Stomach (tissue), 9 donors: ENCODE data around the gene NSUN2. TPM values are rescaled to one million over a fixed set of nuclear protein-coding genes. Genes with fewer than 3 reads are reported as not detected.

Experiments
- DNase-seq, 2 donors: peaks; one replicate each; pipeline versions ENCODE4 v3.0.0 to v3.0.0-alpha.2; 2013 to 2019
- H3K27ac ChIP-seq, 5 donors: fragments of 200-600 bp in 4 of 5; sonication (generic) in 4 of 5; one replicate each; pipeline ENCODE4 v1.5.1; 2013 to 2019; ENCODE audit warnings: mild to moderate bottlenecking in 1 of 5, moderate library complexity in 1 of 5
- H3K27me3 ChIP-seq, 3 donors: fragments of 200-600 bp; sonication (generic); one replicate each; pipeline ENCODE4 v1.5.1; 2017 to 2019; ENCODE audit warnings: mixed run types in 1 of 3
- H3K36me3 ChIP-seq, 4 donors: fragments of 200-600 bp; sonication (generic); 1 replicate in 3 of 4; 2 replicates in 1 of 4; pipeline ENCODE4 v1.5.1; 2016 to 2019
- H3K4me1 ChIP-seq, 4 donors: fragments of 200-600 bp; sonication (generic); one replicate each; pipeline ENCODE4 v1.5.1; 2016 to 2019
- H3K4me3 ChIP-seq, 4 donors: fragments of 200-600 bp; sonication (generic) in 3 of 4; one replicate each; pipeline ENCODE4 v1.5.1; 2016 to 2019; ENCODE audit warnings: mild to moderate bottlenecking in 1 of 4
- H3K9me3 ChIP-seq, 4 donors: fragments of 200-600 bp; sonication (generic); one replicate each; pipeline ENCODE4 v1.5.1; 2016 to 2019
- EP300 ChIP-seq: sonication (generic); formaldehyde crosslinking; IDR thresholded peaks from one replicate; pipeline ENCODE4 v1.6.1; 2017; ENCODE audit warnings: antibody characterized with exemption
- POLR2A ChIP-seq, 4 donors: fragments of 450-650 bp; IDR thresholded peaks; one replicate each; pipeline ENCODE4 v1.6.1; 2016; ENCODE audit warnings: antibody characterized with exemption in 4 of 4, control low read depth in 2 of 4, mild to moderate bottlenecking in 1 of 4, moderate library complexity in 1 of 4
- POLR2AphosphoS5 ChIP-seq, 3 donors: sonication (generic); formaldehyde crosslinking; IDR thresholded peaks; one replicate each; pipeline ENCODE4 v1.6.1; 2016; ENCODE audit warnings: antibody characterized with exemption in 3 of 3
- WGBS, 5 donors: extraction: QIAGEN DNeasy Blood & Tissue Kit in 3 of 5; methylation state at CpG; one replicate each; pipeline versions ENCODE4 v1.1.5 to v1.1.7; 2013 to 2018; 5-methylcytosine and 5-hydroxymethylcytosine counted together
- intact Hi-C: fragments of 100-400 bp; cut with DNase I; formaldehyde crosslinking; loops from one replicate; pipeline ENCODE4 v1.15.1; 2023; ENCODE audit warnings: low total_unique reads
- polyA plus RNA-seq, 3 donors: library from polyadenylated mRNA; stranded (reverse); fragments of 200-250 nt; gene quantifications; one replicate each; pipeline ENCODE4 v1.2.3, GENCODE V29; 2013
- total RNA-seq, 5 donors: library from RNA; depleted of rRNA; stranded (reverse); fragments of >200 nt; gene quantifications; one replicate each; pipeline versions ENCODE4 v1.1.0 to v1.2.3, GENCODE V29; 2014 to 2016
- TF ChIP-seq, protein P1 (sequence below), 7 experiments: fragments of 450-650 bp in 4 of 7; fragments of 200-600 bp in 3 of 7; sonication (generic) in 3 of 7; IDR thresholded peaks; one replicate each; pipeline ENCODE4 v1.5.1; 2016 to 2019; ENCODE audit warnings: antibody characterized with exemption in 7 of 7, control low read depth in 2 of 7, mild to moderate bottlenecking in 1 of 7
- donor health status: healthy with polysubstance abuse.
- donor health status: Bipolar disorder and iron deficiency.
- donor health status: healthy.

Gene NSUN2
- total and polyA plus RNA-seq, 8 donors, result 23.1 to 249 (median 40.3) TPM

DNA sequence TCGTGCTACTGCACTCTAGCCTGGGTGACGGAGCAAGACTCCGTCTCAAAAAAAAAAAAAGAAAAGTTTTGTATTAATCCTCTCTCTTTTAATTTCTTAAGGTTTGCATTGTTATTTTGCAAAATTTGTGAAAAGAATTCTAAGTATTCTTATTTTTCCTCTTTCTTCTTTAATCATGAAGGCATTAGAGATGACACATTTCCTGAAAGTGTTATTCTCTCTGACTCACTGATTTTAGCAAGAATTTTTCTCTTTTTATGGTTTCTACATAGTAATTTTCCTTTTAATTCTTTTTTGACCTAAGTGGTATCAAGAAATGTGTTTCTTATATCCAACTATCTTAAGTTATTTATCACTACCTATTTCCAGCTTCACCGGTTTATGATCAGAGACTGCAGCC is 78.0 kb downstream of the NSUN2 start:
- Histone ChIP-seq H3K4me3 (no peak overlapping the region), H3K9me3 (no peaks in the 10 kb centered on the region), H3K36me3 (no peaks in the 10 kb centered on the region), H3K4me1 (no peaks in the 10 kb centered on the region), H3K27ac (no peak overlapping the region), H3K27me3 (peaks cover 0 to 17% (median 0%) of the 10 kb centered on the region in 3 donors)
- TF ChIP-seq EP300 (no peak), POLR2AphosphoS5 (IDR thresholded peaks at IDR 0.05) (no peak), POLR2A (IDR thresholded peaks at IDR 0.05) (no peak)
- TF ChIP-seq, protein P1, sequence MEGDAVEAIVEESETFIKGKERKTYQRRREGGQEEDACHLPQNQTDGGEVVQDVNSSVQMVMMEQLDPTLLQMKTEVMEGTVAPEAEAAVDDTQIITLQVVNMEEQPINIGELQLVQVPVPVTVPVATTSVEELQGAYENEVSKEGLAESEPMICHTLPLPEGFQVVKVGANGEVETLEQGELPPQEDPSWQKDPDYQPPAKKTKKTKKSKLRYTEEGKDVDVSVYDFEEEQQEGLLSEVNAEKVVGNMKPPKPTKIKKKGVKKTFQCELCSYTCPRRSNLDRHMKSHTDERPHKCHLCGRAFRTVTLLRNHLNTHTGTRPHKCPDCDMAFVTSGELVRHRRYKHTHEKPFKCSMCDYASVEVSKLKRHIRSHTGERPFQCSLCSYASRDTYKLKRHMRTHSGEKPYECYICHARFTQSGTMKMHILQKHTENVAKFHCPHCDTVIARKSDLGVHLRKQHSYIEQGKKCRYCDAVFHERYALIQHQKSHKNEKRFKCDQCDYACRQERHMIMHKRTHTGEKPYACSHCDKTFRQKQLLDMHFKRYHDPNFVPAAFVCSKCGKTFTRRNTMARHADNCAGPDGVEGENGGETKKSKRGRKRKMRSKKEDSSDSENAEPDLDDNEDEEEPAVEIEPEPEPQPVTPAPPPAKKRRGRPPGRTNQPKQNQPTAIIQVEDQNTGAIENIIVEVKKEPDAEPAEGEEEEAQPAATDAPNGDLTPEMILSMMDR (IDR thresholded peaks at IDR 0.05), result no peak
- intact Hi-C loops, result no loop called here
- DNase-seq, result no peak
- 78 to 90% (median 89%) methylated on average over 2 to 4 of the region's 4 CpGs for WGBS, 5 donors

DNA sequence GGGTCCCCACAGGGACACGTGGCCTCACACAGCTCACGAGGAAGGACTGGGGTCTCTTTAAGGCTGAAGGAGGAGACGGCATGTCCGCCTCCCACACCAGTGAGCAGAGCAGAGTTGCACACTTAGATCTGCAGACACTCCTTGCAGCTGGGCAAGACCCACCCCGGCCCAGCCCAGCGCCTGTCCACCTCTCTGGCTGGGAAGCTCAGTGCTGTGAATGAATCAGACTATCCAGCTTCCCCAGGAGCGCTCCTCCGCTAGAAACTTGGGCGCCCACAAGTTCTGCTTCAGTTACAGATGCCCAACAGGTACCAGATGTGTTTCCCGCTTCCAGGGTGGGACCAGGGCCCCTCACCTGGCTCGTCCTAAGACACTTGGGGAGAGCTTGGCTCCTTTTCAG is 78.9 kb downstream of the NSUN2 start:
- Histone ChIP-seq H3K36me3 (no peaks in the 10 kb centered on the region), H3K4me1 (no peaks in the 10 kb centered on the region), H3K4me3 (no peak overlapping the region), H3K9me3 (no peaks in the 10 kb centered on the region), H3K27me3 (peaks cover 0 to 17% (median 0%) of the 10 kb centered on the region in 3 donors), H3K27ac (no peak overlapping the region)
- intact Hi-C loops, result no loop called here
- 72 to 81% (median 75%) methylated on average over 9 to 11 of the region's 11 CpGs for WGBS, 5 donors
- TF ChIP-seq POLR2A (IDR thresholded peaks at IDR 0.05) (no peak), POLR2AphosphoS5 (IDR thresholded peaks at IDR 0.05) (no peak), EP300 (no peak)
- TF ChIP-seq, protein P1 (IDR thresholded peaks at IDR 0.05), result no peak
- DNase-seq, result no peak

DNA sequence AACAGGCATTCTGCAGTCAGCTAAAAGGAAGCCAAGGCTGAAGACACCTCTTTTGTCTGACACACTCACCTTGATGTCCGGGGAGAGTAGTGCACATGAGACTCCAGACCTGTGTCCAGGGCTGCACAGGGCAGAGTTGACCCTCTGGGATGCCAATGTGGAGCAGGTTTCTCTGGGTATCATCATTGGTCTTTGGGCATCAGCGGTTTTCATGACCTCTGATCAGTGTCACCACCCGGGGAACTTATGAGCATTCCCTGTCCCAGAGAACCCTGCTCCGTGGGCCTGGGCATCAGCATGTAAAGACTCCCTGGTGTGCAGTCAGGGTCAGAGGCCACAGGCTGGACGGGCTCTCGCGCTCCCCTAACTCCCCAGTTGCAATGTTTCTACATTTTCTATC is 80.2 kb downstream of the NSUN2 start:
- intact Hi-C loops, result no loop called here
- Histone ChIP-seq H3K9me3 (no peaks in the 10 kb centered on the region), H3K27me3 (peaks cover 0 to 17% (median 0%) of the 10 kb centered on the region in 3 donors), H3K27ac (no peak overlapping the region), H3K4me1 (no peaks in the 10 kb centered on the region), H3K36me3 (no peaks in the 10 kb centered on the region), H3K4me3 (no peak overlapping the region)
- no peak for DNase-seq
- no peak for TF ChIP-seq POLR2A (IDR thresholded peaks at IDR 0.05)
- 83 to 92% (median 84%) methylated on average over 7 of the region's 7 CpGs for WGBS, 5 donors

DNA sequence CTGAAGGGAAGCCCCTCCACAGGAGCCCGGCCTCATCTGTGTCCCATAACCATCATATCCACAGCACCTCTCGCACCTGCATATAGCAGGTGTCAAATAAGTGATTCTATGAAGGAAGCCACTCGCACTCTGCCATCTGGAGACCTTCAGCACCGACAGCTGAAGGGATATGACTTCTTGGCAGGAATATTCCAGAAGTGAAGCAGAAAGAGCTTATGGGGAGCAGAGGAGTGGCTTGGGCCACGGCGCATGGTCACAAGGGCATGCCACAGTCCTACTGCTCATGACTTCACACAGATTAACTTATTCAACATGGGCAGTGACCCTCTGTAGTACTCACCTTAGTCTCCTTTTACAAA is 80.9 kb downstream of the NSUN2 start:
- TF ChIP-seq, protein P1 (IDR thresholded peaks at IDR 0.05), result no peak
- TF ChIP-seq EP300 (no peak), POLR2AphosphoS5 (IDR thresholded peaks at IDR 0.05) (no peak), POLR2A (IDR thresholded peaks at IDR 0.05) (no peak)
- H3K4me1 ChIP-seq, result no peaks in the 10 kb centered on the region
- 86 to 93% (median 91%) methylated on average over 6 of the region's 6 CpGs for WGBS, 5 donors
- no peak overlapping the region for H3K4me3 ChIP-seq
- H3K27me3 ChIP-seq, result peaks cover 0 to 17% (median 0%) of the 10 kb centered on the region in 3 donors
- no peaks in the 10 kb centered on the region for H3K9me3 ChIP-seq
- DNase-seq, result no peak
- intact Hi-C loops, result no loop called here
- H3K36me3 ChIP-seq, result no peaks in the 10 kb centered on the region
- H3K27ac ChIP-seq, result no peak overlapping the region

DNA sequence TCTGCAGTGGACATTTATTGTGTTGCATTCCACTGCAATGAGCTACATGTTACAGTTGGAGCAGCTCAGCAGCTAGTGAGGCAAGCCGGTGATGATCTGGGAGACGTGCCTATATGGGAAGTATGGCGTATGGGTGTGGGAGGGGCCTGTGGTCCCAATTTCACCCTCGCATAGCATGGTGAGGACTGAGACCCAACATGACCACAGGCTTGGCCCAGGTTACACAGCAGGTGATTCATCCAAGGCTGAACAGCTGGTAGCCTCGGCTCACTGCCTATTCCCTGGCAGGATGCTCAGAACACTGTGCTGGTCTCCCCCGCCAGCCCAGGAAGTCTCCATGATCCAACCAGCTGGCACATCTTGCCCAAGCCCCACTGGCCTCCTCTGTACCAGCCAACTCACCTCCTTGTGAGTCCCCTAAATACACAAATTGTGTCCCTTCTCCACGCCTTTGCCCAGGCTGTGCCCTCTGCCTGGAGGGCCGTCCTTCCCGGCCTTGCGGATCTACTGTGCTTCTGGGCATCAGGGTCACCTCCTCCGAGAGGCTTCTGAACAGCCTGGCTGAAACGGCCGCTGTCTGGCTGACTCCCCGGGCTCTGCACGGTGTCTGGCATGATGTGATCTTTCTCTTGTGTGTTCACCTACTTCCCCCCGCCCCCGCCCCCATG is 81.4 kb downstream of the NSUN2 start:
- Histone ChIP-seq H3K4me1 (no peaks in the 10 kb centered on the region), H3K27me3 (peaks cover 0 to 13% (median 0%) of the 10 kb centered on the region in 3 donors), H3K9me3 (no peaks in the 10 kb centered on the region), H3K36me3 (no peaks in the 10 kb centered on the region), H3K4me3 (no peak overlapping the region), H3K27ac (no peak overlapping the region)
- DNase-seq, result no peak
- intact Hi-C loops, result no loop called here
- TF ChIP-seq, protein P1 (IDR thresholded peaks at IDR 0.05), result no peak
- TF ChIP-seq POLR2AphosphoS5 (IDR thresholded peaks at IDR 0.05), result no peak
- TF ChIP-seq POLR2A (IDR thresholded peaks at IDR 0.05), result no peak
- TF ChIP-seq EP300, result no peak
- WGBS, 5 donors, result 82 to 93% (median 88%) methylated on average over 16 to 17 of the region's 17 CpGs
